NCI-H2107 (cell line): ENCODE results near the gene CDCP2.

ENCODE experiments used
- DNase-seq: peaks from one replicate; lab custom pipeline; 2025; lab: John Stamatoyannopoulos, UW

The CDCP2 gene

GRCh38 chr1:54136963-54137533 lies 15.8 kb downstream of the CDCP2 start:
- DNase-seq: no peak

- DNase-seq: no peak
Observed at GRCh38 chr1:54136269-54136896, 16.4 kb downstream of the CDCP2 start.

GRCh38 chr1:54135436-54136120 lies 17.2 kb downstream of the CDCP2 start:
- no peak for DNase-seq

DNA sequence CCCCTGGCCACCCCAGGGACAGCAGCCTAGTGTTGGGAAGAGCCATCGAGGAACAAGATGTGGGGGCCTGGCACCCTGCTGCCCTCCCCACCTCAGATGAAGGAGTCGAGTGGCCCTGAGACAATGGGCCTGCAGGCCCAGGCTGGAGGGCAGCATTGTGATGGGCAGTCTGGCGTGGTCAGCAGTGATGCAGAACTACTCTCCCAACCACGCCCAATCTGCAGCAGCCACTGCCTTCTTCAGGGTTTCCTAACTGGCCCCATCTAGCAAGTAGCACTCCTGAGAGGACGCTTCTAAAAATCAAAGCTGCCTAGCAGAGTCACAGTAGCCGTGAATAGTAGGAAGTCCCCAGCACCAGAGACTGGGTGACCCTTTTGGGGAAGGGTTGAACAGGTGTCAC lies 18.5 kb downstream of the CDCP2 start:
- no peak for DNase-seq

- no peak for DNase-seq
Observed at GRCh38 chr1:54132495-54132894, 20.3 kb downstream of the CDCP2 start.

- no peak for DNase-seq
Observed at GRCh38 chr1:54131419-54131818, 21.4 kb downstream of the CDCP2 start.

- no peak for DNase-seq
Observed at GRCh38 chr1:54129858-54130257, 22.9 kb downstream of the CDCP2 start.

- no peak for DNase-seq
Observed at GRCh38 chr1:54127594-54128300, 25.1 kb downstream of the CDCP2 start.

DNA sequence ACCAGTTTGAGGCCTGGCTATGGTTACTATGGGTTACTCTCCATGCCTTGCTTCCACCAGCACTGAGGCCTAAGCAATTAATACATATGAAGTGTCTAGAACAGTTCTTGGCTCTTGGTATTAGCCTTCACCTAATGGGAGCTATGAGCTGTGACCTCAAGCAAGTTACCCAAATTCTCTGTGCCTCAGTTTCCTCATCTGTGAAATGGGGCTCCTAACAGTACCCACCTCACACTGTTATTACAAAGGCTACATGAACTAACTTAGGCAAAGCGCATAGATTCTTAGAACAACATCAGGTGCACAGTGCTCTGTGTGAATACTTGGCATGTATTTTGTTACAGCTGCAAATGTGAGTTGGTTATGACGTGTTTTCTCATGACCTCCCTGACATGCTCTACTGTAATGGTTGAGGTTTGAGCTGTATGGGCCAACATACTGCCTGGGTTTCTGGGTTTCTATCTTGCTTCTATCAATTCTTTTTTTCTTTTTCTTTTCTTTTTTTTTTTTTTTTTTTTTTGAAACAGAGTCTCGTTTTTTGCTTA lies 26.5 kb downstream of the CDCP2 start:
- no peak for DNase-seq

GRCh38 chr1:54125386-54126070 lies 27.3 kb downstream of the CDCP2 start:
- no peak for DNase-seq

DNA sequence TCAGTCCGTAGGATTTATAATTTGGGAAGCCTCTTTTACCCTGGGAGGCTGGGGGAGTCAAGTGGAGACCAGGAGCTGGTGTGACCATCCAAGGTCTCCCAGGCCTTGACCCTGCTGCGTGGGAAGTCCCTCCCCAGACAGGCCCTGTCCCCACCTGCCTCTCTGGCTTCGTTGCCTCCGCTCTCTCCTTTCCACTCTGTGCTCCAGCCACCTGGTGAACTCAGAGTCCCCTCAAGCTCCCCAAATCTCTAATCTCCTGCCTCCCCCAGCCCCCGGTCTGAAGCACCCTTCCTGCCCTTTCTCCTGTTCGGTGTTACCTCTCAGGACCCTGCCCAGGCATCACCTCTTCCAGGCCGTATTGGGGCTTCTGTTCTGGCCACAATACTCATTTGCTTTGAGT lies 27.9 kb downstream of the CDCP2 start:
- DNase-seq: no peak

GRCh38 chr1:54124472-54124871 lies 28.3 kb downstream of the CDCP2 start:
- no peak for DNase-seq

DNA sequence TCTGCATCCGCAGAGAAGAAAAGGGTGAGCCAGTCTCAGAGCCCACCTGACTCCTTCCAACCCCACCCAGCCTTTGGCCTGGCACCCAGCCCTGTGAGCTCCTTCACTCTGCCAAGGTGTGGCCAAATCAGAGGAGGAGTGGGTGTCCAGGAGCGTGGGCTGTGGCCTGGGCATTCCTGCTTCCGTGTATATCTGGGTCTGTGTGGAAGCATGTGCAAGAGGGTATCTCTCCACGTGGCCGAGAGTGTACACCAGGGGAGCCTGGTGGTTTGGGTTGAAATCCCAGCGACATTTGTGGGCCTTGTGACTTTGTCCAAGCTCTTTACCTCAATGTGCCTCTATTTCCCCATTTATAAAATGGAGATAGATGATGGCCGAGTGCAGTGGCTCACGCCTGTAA lies 29.8 kb downstream of the CDCP2 start:
- DNase-seq: no peak

- no peak for DNase-seq
Observed at GRCh38 chr1:54122135-54122751, 30.6 kb downstream of the CDCP2 start.

- peak; percentile 87 for DNase-seq
Observed at GRCh38 chr1:54121482-54122134, 31.2 kb downstream of the CDCP2 start.

GRCh38 chr1:54120698-54121481 lies 31.9 kb downstream of the CDCP2 start:
- no peak for DNase-seq

- no peak for DNase-seq
Observed at GRCh38 chr1:54120018-54120697, 32.6 kb downstream of the CDCP2 start.

GRCh38 chr1:54118704-54119103 lies 34.1 kb downstream of the CDCP2 start:
- no peak for DNase-seq

DNA sequence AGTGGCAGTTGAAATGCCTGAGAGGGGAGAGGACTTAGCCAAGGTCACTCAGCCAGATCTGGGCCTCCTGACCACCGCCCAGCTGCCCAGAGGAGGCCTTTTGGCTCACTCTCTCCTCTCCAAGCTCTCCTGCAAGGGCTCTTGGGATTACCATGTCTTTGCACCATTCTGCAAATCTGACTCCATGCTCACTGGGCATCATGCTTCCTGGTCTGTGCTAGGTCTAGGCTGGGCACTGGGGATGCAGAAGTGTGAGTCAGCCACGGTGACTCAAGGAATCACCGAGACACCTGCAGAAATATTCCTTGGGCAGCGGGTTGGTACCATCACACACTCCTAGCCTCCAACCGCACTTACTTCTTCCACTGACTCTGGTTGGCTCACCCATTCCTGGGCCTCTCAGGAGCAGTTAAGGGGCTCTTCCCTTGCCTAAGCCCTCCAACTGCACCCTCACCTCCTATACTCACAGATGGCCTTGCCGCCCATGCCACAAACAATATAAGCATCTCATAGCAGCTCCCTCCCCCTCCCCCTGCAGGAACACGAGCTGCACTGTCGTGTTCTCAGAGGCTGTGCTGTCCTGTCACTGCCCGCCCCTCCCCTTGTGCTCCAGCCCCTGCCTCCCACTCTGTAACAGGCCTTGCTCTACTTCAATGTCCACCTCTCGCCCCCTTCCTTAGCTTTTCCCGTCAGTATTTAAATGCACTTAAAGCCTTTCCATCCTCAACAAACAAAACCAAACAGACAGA lies 34.8 kb downstream of the CDCP2 start:
- no peak for DNase-seq
